ENCODE results near the gene TYW1. TPM values are rescaled to one million over a fixed set of nuclear protein-coding genes. Genes with fewer than 3 reads are reported as not detected.

Gene TYW1
- total and polyA plus RNA-seq, 2 of the 8 experiments (the other 6 are each of a cell fraction or from before 2014, with no cell fraction given) = 8.8 to 16.2 TPM

GRCh38 chr7:66996444-66997191 is at the start of gene TYW1 (continued):
- TF ChIP-seq TAF1 (IDR thresholded peaks at IDR 0.05; ENCODE audit: low read depth, low read length) (peak; percentile 78), SP4 (IDR thresholded peaks at IDR 0.05; ENCODE audit: low read length) (peak; percentile 86), YY1 (IDR thresholded peaks at IDR 0.05; ENCODE audit: low read depth, low read length) (peak; percentile 93), KDM5A (IDR thresholded peaks at IDR 0.05; ENCODE audit: low read length) (peak; percentile 76; the same call in 1 of the 2 replicates), SP2 (IDR thresholded peaks at IDR 0.05; ENCODE audit: low read length) (peak; percentile 20; the same call in 1 of the 2 replicates)

Data from H1 (cell line).